Spleen (tissue), 11 donors: ENCODE results near the gene POLA2. TPM values are rescaled to one million over a fixed set of nuclear protein-coding genes. Genes with fewer than 3 reads are reported as not detected.
"Not testable (repeated sequence)": the region's sequence is repeated elsewhere in the genome, so short reads cannot be mapped to it uniquely, and the experiment has no call there.

Source experiments
- DNase-seq: peaks from one replicate; pipeline ENCODE4 v3.0.0-alpha.2; 2020
- H3K27ac ChIP-seq, 8 donors: fragments of 200-600 bp; sonication (generic) in 7 of 8; 1 replicate in 4 of 8; 2 replicates in 4 of 8; pipeline versions ENCODE4 v1.5.0 to v1.8.0; 2016 to 2021; ENCODE audit warnings: inconsistent platforms in 4 of 8, mild to moderate bottlenecking in 4 of 8, moderate library complexity in 1 of 8
- H3K27me3 ChIP-seq, 7 donors: fragments of 200-600 bp; sonication (generic) in 6 of 7; replicated peaks in 1 of 7; 1 replicate in 4 of 7; 2 replicates in 3 of 7; pipeline versions ENCODE4 v1.5.0 to v1.8.0; 2016 to 2021; ENCODE audit warnings: inconsistent platforms in 3 of 7, mild to moderate bottlenecking in 1 of 7
- H3K36me3 ChIP-seq, 6 donors: fragments of 200-600 bp; sonication (generic) in 5 of 6; 1 replicate in 4 of 6; 2 replicates in 2 of 6; pipeline versions ENCODE4 v1.5.0 to v1.8.0; 2016 to 2021; ENCODE audit warnings: inconsistent platforms in 2 of 6
- H3K4me1 ChIP-seq, 6 donors: fragments of 200-600 bp; sonication (generic) in 5 of 6; 1 replicate in 3 of 6; 2 replicates in 3 of 6; pipeline versions ENCODE4 v1.5.0 to v1.8.0; 2016 to 2021; ENCODE audit warnings: inconsistent platforms in 3 of 6
- H3K4me3 ChIP-seq, 8 donors: fragments of 200-600 bp; sonication (generic) in 7 of 8; 1 replicate in 4 of 8; 2 replicates in 4 of 8; pipeline versions ENCODE4 v1.5.0 to v1.8.0; 2016 to 2021; ENCODE audit warnings: inconsistent platforms in 4 of 8, mild to moderate bottlenecking in 4 of 8, moderate library complexity in 2 of 8
- H3K9me3 ChIP-seq, 8 donors: fragments of 200-600 bp; sonication (generic) in 7 of 8; 1 replicate in 4 of 8; 2 replicates in 4 of 8; pipeline versions ENCODE4 v1.5.0 to v1.8.0; 2016 to 2021; ENCODE audit warnings: inconsistent platforms in 4 of 8
- CTCF ChIP-seq, 11 experiments: fragments of 200-600 bp in 7 of 11; fragments of 450-650 bp in 4 of 11; sonication (generic) in 4 of 11; IDR thresholded peaks in 8 of 11; conservative IDR thresholded peaks in 3 of 11; 1 replicate in 7 of 11; 2 replicates in 4 of 11; pipeline versions ENCODE4 v1.4.0 to v1.8.0; 2016 to 2021; ENCODE audit warnings: antibody characterized with exemption in 11 of 11, inconsistent platforms in 4 of 11, mild to moderate bottlenecking in 1 of 11
- POLR2A ChIP-seq, 3 donors: fragments of 450-650 bp; IDR thresholded peaks; one replicate each; pipeline ENCODE4 v1.5.1; 2017; ENCODE audit warnings: antibody characterized with exemption in 3 of 3, mild to moderate bottlenecking in 1 of 3
- POLR2AphosphoS5 ChIP-seq, 3 donors: sonication (generic); formaldehyde crosslinking; IDR thresholded peaks; one replicate each; pipeline ENCODE4 v1.5.1; 2017; ENCODE audit warnings: antibody characterized with exemption in 3 of 3
- WGBS, 5 donors: extraction: QIAGEN DNeasy Blood & Tissue Kit in 3 of 5; methylation state at CpG; one replicate each; pipeline versions ENCODE4 v1.1.5 to v1.1.7; 2013 to 2018; 5-methylcytosine and 5-hydroxymethylcytosine counted together
- intact Hi-C: fragments of 100-400 bp; cut with DNase I; formaldehyde crosslinking; loops from one replicate; pipeline ENCODE4 v1.15.0; 2023; ENCODE audit warnings: low total_unique reads
- polyA plus RNA-seq, 3 donors: library from polyadenylated mRNA; stranded (reverse); fragments of 200-250 nt; gene quantifications; one replicate each; pipeline ENCODE4 v1.2.1, GENCODE V29; 2013
- total RNA-seq, 7 donors: library from RNA; depleted of rRNA in 3 of 7; stranded (reverse); fragments of >200 nt in 3 of 7; fragmentation: NEBNext Ultra II Directional in 4 of 7; extraction: Animal tissue kit (Norgen Biotek cat#: 25700) in 4 of 7; gene quantifications; one replicate each; pipeline versions ENCODE4 v1.1.0 to v1.2.1, GENCODE V29; 2016 to 2021
- donor health status: healthy with polysubstance abuse.
- donor health status: DM: no; HTN: no; CAD: no; lungs with moderate emphysema.
- donor health status: DM: no; HTN: no; CAD: no.
- donor health status: Bipolar disorder and iron deficiency.
- donor health status: healthy.
- donor health status: DM: no; HTN: no; CAD: no.
- donor health status: DM: yes; HTN: yes; CAD: no.

The POLA2 gene
- total and polyA plus RNA-seq, 10 donors, result 9.0 to 25.9 (median 14.1) TPM

GRCh38 chr11:65260756-65261590, 789 bp upstream of the POLA2 start:
- Histone ChIP-seq H3K9me3 (no peaks in the 10 kb centered on the region), H3K36me3 (peaks cover 0 to 13% (median 0%) of the 10 kb centered on the region in 6 donors), H3K4me3 (peak overlapping the region; percentile 67 to 90 (median 86)), H3K27me3 (no peaks in the 10 kb centered on the region), H3K27ac (peak overlapping the region; percentile 83 to 97 (median 92)), H3K4me1 (peaks cover 9 to 52% (median 27%) of the 10 kb centered on the region in 6 donors)
- WGBS, 5 donors, result 65 to 73% (median 67%) methylated on average over 23 to 26 of the region's 26 CpGs
- intact Hi-C loops, result no loop called here
- DNase-seq, result no peak
- TF ChIP-seq CTCF (IDR thresholded peaks at IDR 0.05 in 8 of 11, conservative IDR thresholded peaks at IDR 0.05 in 3 of 11) (no peak), POLR2AphosphoS5 (IDR thresholded peaks at IDR 0.05) (no peak), POLR2A (IDR thresholded peaks at IDR 0.05) (no peak)

- no peak for DNase-seq
- Histone ChIP-seq H3K9me3 (no peaks in the 10 kb centered on the region), H3K27ac (peak overlapping the region; percentile 83 to 97 (median 92)), H3K4me1 (peaks cover 9 to 56% (median 27%) of the 10 kb centered on the region in 6 donors), H3K36me3 (peaks cover 0 to 23% (median 7%) of the 10 kb centered on the region in 6 donors), H3K27me3 (no peaks in the 10 kb centered on the region), H3K4me3 (peak overlapping the region; percentile 67 to 90 (median 86))
- 0 to 3% (median 1%) methylated on average over 8 to 16 of the region's 16 CpGs for WGBS, 5 donors
- intact Hi-C loops, result no loop called here
- TF ChIP-seq POLR2AphosphoS5 (IDR thresholded peaks at IDR 0.05) (no peak), POLR2A (IDR thresholded peaks at IDR 0.05) (no peak), CTCF (IDR thresholded peaks at IDR 0.05 in 8 of 11, conservative IDR thresholded peaks at IDR 0.05 in 3 of 11) (no peak)
Observed at GRCh38 chr11:65262381-65262680, 569 bp downstream of the POLA2 start.

GRCh38 chr11:65262776-65263175, 1.0 kb downstream of the POLA2 start:
- peaks cover 0 to 28% (median 10%) of the 10 kb centered on the region in 6 donors for H3K36me3 ChIP-seq
- H3K27ac ChIP-seq, result peak overlapping the region in 7 of 8 donors; percentile 85 to 97 (median 93)
- H3K4me1 ChIP-seq, result peaks cover 9 to 56% (median 27%) of the 10 kb centered on the region in 6 donors
- H3K4me3 ChIP-seq, result peak overlapping the region; percentile 67 to 90 (median 86)
- no peak for DNase-seq
- 25 to 38% (median 30%) methylated on average over 6 of the region's 6 CpGs for WGBS, 5 donors
- no peaks in the 10 kb centered on the region for H3K27me3 ChIP-seq
- H3K9me3 ChIP-seq, result no peaks in the 10 kb centered on the region
- intact Hi-C loops, result no loop called here
- TF ChIP-seq POLR2AphosphoS5 (IDR thresholded peaks at IDR 0.05), result no peak
- no peak for TF ChIP-seq CTCF (IDR thresholded peaks at IDR 0.05 in 8 of 11, conservative IDR thresholded peaks at IDR 0.05 in 3 of 11)
- no peak for TF ChIP-seq POLR2A (IDR thresholded peaks at IDR 0.05)

- intact Hi-C loops, result loop anchor here (5.0 kb wide), 1 partner anchor 68 kb away; the partner anchor contains the start of gene DPF2
- not testable (repeated sequence) for H3K27ac ChIP-seq, H3K4me3 ChIP-seq, DNase-seq, H3K27me3 ChIP-seq, H3K9me3 ChIP-seq
- WGBS, 5 donors, result 89 to 94% (median 93%) methylated on average over 11 of the region's 11 CpGs
- peaks cover 0 to 48% (median 24%) of the 10 kb centered on the region in 6 donors for H3K36me3 ChIP-seq
- peaks cover 9 to 51% (median 27%) of the 10 kb centered on the region in 6 donors for H3K4me1 ChIP-seq
Observed at GRCh38 chr11:65264747-65265146, 3.0 kb downstream of the POLA2 start.
